ENCODE results near the gene TMPRSS7.
A peak's percentile ranks its signal among the peaks of the same experiment; 100 is the strongest.

The TMPRSS7 gene

DNA sequence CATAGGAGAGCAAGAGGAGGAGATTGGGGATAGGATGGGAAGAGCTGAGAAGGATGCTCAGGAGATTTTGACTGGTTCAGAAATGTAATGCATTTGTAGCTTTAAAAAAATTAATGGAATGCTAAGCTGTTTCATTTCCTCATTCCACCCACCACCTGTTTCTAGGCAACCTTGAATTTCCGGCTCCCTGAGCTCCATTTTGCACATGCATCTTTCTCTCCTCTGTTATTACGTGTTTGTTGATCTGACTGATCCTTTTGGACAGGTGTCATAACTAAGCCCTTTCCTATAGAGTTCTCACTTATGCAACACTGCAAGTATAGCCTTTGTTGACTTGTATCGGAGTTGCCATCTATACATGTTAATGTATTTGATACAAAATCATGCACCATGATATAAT lies 4.3 kb downstream of the TMPRSS7 start:
- DNase-seq (ENCODE audit: low read depth), result no peak
- H3K4me3 ChIP-seq (ENCODE audit: low read length), result no peak overlapping the region
- TF ChIP-seq, protein P1, sequence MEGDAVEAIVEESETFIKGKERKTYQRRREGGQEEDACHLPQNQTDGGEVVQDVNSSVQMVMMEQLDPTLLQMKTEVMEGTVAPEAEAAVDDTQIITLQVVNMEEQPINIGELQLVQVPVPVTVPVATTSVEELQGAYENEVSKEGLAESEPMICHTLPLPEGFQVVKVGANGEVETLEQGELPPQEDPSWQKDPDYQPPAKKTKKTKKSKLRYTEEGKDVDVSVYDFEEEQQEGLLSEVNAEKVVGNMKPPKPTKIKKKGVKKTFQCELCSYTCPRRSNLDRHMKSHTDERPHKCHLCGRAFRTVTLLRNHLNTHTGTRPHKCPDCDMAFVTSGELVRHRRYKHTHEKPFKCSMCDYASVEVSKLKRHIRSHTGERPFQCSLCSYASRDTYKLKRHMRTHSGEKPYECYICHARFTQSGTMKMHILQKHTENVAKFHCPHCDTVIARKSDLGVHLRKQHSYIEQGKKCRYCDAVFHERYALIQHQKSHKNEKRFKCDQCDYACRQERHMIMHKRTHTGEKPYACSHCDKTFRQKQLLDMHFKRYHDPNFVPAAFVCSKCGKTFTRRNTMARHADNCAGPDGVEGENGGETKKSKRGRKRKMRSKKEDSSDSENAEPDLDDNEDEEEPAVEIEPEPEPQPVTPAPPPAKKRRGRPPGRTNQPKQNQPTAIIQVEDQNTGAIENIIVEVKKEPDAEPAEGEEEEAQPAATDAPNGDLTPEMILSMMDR (conservative IDR thresholded peaks at IDR 0.05; ENCODE audit: low read depth, low read length), result no peak

DNA sequence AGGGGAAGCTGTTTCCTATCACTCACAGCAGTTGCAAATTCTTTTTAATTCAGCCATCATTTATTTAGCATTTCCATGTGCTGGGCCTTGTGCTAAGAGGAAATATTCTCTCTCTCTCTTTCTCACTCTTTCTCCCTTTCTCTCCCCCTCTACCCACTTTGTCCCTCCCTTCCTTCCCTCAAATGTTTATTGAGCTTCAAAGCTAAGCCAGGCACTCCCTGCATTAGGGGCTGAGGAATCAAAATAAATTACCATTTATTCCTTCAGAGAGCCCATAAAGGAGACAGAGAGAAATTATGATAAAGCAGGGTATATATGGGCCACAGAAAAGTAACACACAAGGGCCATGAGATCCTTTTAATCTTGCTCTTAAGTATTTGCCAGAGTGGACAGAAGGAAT lies 6.8 kb downstream of the TMPRSS7 start:
- no peak for DNase-seq (ENCODE audit: low read depth)
- no peak overlapping the region for H3K4me3 ChIP-seq (ENCODE audit: low read length)
- TF ChIP-seq, protein P1 (conservative IDR thresholded peaks at IDR 0.05; ENCODE audit: low read depth, low read length), result no peak

DNA sequence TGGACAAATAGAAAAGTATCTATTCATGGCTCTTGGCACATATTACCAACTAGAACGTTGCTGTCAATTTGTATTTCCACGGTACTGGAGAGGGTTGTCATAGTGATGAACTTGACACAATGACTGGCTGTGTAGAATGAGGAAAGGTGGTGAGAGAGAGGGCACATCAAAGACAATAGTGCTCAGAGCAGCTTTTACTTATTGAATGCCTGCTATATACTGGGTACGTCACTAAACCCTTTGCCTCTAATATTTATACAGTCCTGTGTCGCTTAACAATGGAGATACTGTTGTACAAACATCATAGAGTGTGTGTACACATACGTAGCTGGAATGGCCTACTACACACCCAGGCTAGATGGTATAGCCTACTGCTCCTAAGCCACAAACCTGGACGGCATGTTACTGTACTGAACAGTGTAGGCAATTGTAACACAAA lies 8.3 kb downstream of the TMPRSS7 start:
- TF ChIP-seq, protein P1 (conservative IDR thresholded peaks at IDR 0.05; ENCODE audit: low read depth, low read length), result no peak
- H3K4me3 ChIP-seq (ENCODE audit: low read length), result no peak overlapping the region
- no peak for DNase-seq (ENCODE audit: low read depth)

DNA sequence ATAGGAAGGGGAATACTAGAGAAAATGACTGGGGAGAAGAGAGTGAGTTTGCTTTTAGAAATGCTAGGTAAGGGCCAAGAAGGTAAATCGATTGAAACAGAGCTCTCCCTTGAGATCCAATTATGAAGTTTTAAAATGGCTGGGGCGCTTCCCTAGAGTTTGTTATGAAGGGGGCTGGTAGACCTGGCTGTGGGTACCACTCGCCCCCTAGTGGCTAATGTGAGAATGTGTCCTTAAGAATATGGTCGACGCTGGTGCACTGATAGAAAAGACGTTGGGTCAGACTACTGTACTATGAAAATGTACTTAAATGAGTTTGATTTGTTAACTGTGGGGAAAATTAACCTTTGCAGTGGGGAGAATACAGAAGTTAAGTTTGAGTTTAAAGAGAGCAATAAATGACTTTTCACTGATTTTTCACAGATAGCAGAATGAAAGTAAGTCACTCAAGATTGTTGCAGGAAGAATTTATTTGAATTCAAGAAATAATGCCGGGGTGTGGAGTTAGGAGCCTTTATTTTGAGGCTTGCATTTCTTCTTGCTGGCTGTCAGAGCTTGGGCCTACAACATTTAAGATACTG lies 9.2 kb downstream of the TMPRSS7 start:
- no peak overlapping the region for H3K4me3 ChIP-seq (ENCODE audit: low read length)
- DNase-seq (ENCODE audit: low read depth), result peak; percentile 27
- TF ChIP-seq, protein P1 (conservative IDR thresholded peaks at IDR 0.05; ENCODE audit: low read depth, low read length), result peak; percentile 92

DNA sequence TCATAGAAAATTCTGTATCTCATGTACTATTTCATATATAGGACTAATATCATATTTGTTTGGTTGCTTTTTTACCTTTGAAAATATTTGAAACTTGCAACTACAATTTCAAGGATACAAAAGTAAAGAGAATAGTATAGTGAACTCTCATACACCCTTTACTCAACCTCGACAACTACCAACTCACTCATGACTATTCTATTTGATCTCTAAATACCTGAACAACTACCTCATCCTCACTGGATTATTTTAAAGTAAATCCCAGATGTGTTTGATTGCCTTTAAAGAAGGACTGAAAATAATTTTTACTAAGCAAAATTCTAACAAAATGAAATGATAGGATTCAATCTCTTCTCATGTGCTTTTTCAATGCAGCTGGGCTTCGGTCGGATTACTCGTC lies 12.1 kb downstream of the TMPRSS7 start:
- TF ChIP-seq, protein P1 (conservative IDR thresholded peaks at IDR 0.05; ENCODE audit: low read depth, low read length), result no peak
- no peak overlapping the region for H3K4me3 ChIP-seq (ENCODE audit: low read length)
- no peak for DNase-seq (ENCODE audit: low read depth)

DNA sequence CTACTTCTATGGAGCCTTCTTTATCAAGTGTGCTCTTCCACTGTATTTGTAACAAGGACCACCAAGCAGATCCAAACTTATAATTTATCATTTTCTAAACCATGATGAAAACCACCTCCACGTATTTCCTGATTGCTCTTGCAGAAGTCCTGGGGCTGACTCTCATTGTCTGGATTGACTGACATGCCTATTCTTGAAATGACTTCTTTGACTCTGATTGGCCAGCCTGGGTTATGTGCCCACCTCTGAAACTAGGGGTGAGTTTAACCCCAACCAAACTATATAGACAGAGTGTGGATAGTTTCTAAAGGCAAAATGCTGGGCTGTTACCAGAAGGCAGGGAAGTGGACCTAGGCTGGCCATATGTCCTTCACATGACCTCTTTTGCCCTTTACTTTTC lies 12.7 kb downstream of the TMPRSS7 start:
- DNase-seq (ENCODE audit: low read depth), result no peak
- H3K4me3 ChIP-seq (ENCODE audit: low read length), result no peak overlapping the region
- TF ChIP-seq, protein P1 (conservative IDR thresholded peaks at IDR 0.05; ENCODE audit: low read depth, low read length), result no peak

DNA sequence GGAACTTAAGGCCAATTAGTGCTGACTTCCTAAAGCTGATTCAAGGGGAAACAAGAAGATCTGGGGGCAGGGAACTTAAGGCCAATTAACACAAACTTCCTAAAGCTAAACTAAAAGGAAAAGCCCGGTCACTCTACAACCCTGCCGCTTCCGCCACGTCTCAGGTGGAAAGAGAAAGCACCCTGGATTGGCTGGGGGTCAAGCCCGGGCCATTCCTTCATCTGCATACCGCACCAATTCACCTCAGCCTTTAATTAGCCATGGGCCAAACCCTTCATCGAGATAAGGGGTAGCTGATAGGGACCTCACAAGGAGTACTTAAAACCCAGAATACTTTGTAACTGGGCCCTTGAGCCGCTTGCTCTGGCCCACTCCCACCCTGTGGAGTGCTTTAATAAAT lies 14.4 kb downstream of the TMPRSS7 start:
- TF ChIP-seq, protein P1 (conservative IDR thresholded peaks at IDR 0.05; ENCODE audit: low read depth, low read length), result no peak
- H3K4me3 ChIP-seq (ENCODE audit: low read length), result no peak overlapping the region
- DNase-seq (ENCODE audit: low read depth), result no peak
